EL (cell line): Measurements from ENCODE around the gene LRRC56.
"Not testable (repeated sequence)": the region's sequence is repeated elsewhere in the genome, so short reads cannot be mapped to it uniquely, and the experiment has no call there.

Experiments
- DNase-seq: peaks from one replicate; pipeline ENCODE4 v3.0.0-alpha.2; 2016

The LRRC56 gene

GRCh38 chr11:501683-502287 is 35.5 kb upstream of the LRRC56 start:
- DNase-seq = no peak

GRCh38 chr11:502288-503178 is 34.8 kb upstream of the LRRC56 start:
- DNase-seq = no peak

- no peak for DNase-seq
These were observed 33.9 kb upstream of the LRRC56 start for GRCh38 chr11:503179-503981.

GRCh38 chr11:504053-504993 is 33.0 kb upstream of the LRRC56 start:
- peak; percentile 41 for DNase-seq

GRCh38 chr11:504994-505344 is 32.4 kb upstream of the LRRC56 start:
- no peak for DNase-seq

GRCh38 chr11:506238-506994 is 30.9 kb upstream of the LRRC56 start:
- DNase-seq = peak; percentile 97

- DNase-seq = peak; percentile 95
These were observed 30.2 kb upstream of the LRRC56 start, which contains the start of gene RNH1 for GRCh38 chr11:506995-507726. RNH1 (minus strand) TSS chr11:507242; CDS start chr11:502162, 5,080 bp downstream.

- no peak for DNase-seq
These were observed 29.4 kb upstream of the LRRC56 start for GRCh38 chr11:507727-508515.

- DNase-seq = no peak
These were observed 28.4 kb upstream of the LRRC56 start for GRCh38 chr11:508956-509355.

GRCh38 chr11:512761-513595 is 24.3 kb upstream of the LRRC56 start:
- DNase-seq = no peak

GRCh38 chr11:514606-515005 is 22.7 kb upstream of the LRRC56 start:
- no peak for DNase-seq

- DNase-seq = no peak
These were observed 22.2 kb upstream of the LRRC56 start for GRCh38 chr11:515131-515530.

GRCh38 chr11:516400-516799 is 20.9 kb upstream of the LRRC56 start:
- DNase-seq = no peak

GRCh38 chr11:516918-517685 is 20.2 kb upstream of the LRRC56 start:
- not testable (repeated sequence) for DNase-seq

GRCh38 chr11:518463-519202 is 18.7 kb upstream of the LRRC56 start:
- DNase-seq = peak; percentile 98

GRCh38 chr11:520428-521176 is 16.7 kb upstream of the LRRC56 start:
- DNase-seq = no peak
